LNCAP (cell line): ENCODE results near the gene NARS2.

Experiments used
- TF ChIP-seq, protein P1 (sequence below): fragments of 450-650 bp; IDR thresholded peaks from 2 replicates; pipeline ENCODE4 v1.5.1; 2017; ENCODE audit warnings: mild to moderate bottlenecking

The NARS2 gene

DNA sequence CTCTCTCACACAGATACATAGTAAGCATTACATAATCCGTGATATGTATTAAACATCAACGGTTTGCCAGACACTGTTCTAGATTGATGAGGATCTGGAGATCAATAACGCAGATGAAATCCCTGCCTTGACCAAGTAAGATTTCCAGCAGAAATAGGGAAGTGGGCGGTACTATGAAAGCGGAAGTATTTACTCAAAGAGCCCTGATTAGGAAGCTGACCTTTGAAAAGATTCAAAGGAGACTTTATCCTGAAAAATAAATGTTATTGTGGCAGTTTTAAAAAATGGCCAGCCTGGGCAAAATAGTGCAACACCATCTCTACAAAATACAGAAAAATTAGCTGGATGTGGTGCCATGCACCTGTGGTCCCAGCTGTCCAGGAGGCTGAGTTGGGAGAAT, 183.9 kb downstream of the NARS2 start:
- TF ChIP-seq, protein P1, sequence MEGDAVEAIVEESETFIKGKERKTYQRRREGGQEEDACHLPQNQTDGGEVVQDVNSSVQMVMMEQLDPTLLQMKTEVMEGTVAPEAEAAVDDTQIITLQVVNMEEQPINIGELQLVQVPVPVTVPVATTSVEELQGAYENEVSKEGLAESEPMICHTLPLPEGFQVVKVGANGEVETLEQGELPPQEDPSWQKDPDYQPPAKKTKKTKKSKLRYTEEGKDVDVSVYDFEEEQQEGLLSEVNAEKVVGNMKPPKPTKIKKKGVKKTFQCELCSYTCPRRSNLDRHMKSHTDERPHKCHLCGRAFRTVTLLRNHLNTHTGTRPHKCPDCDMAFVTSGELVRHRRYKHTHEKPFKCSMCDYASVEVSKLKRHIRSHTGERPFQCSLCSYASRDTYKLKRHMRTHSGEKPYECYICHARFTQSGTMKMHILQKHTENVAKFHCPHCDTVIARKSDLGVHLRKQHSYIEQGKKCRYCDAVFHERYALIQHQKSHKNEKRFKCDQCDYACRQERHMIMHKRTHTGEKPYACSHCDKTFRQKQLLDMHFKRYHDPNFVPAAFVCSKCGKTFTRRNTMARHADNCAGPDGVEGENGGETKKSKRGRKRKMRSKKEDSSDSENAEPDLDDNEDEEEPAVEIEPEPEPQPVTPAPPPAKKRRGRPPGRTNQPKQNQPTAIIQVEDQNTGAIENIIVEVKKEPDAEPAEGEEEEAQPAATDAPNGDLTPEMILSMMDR = no peak

DNA sequence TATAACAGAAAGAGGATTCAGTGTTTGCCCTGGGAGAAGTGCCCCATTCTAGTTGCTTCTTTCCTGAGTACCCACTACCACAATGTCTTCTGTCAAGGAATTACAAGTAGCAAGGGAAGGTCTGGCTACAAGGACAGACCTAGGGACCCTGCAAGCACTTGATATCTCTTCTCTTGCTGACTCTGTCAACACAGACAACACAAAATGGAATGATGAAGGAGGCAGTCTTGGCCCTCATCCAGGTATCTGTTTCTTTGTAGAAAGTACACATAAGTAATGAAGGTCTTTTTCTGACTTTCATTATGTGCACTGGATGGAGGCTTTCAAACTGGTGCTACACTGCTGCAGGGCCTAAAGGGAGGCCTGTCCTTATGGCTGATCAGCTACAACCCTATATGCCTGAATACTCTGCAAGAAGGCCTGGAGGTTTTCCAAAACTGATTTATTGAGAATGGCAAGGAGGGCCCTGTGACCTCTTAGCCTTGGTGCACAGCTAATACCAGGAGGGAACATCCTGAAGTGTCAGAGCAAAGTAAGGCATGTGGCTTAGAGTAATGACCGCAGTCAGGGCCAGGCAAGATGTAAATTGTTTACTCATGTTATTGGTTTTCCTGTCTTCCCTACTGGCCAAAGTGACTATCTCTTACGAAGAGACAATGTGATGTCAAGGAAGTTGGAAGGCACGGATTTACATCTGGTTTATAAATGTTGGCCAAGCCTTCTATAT, 188.3 kb downstream of the NARS2 start:
- TF ChIP-seq, protein P1 = no peak
